Liver (tissue), 9 donors: ENCODE measurements around the gene RERE. TPM values are rescaled to one million over a fixed set of nuclear protein-coding genes. Genes with fewer than 3 reads are reported as not detected.

ENCODE experiments used
- DNase-seq: peaks from one replicate; pipeline ENCODE4 v3.0.0-alpha.2; 2017; ENCODE audit warnings: low spot score
- H3K27ac ChIP-seq, 2 donors: one replicate each; pipeline ENCODE4 v1.7.0; 2013; ENCODE audit warnings: inconsistent platforms in 2 of 2, low read length in 2 of 2, control low read depth in 1 of 2, low read depth in 1 of 2, mild to moderate bottlenecking in 1 of 2
- H3K27me3 ChIP-seq, 4 donors: one replicate each; pipeline versions ENCODE4 v1.6.1 to v1.7.0; 2013; ENCODE audit warnings: low read length in 3 of 4, inconsistent platforms in 1 of 4, mild to moderate bottlenecking in 1 of 4, moderate library complexity in 1 of 4; ENCODE audit not compliant: control insufficient read depth in 4 of 4, insufficient read depth in 4 of 4
- H3K36me3 ChIP-seq, 4 donors: one replicate each; pipeline versions ENCODE4 v1.6.1 to v1.7.0; 2013; ENCODE audit warnings: low read length in 3 of 4, mild to moderate bottlenecking in 3 of 4, low read depth in 1 of 4, moderate library complexity in 1 of 4; ENCODE audit not compliant: control insufficient read depth in 4 of 4, insufficient read depth in 3 of 4
- H3K4me1 ChIP-seq, 4 donors: one replicate each; pipeline versions ENCODE4 v1.6.1 to v1.7.0; 2013; ENCODE audit warnings: low read length in 3 of 4, mild to moderate bottlenecking in 3 of 4, moderate library complexity in 1 of 4; ENCODE audit not compliant: control insufficient read depth in 4 of 4, insufficient read depth in 4 of 4
- H3K4me3 ChIP-seq, 3 donors: one replicate each; pipeline versions ENCODE4 v1.6.1 to v1.7.0; 2013; ENCODE audit warnings: low read length in 3 of 3, control low read depth in 1 of 3, low read depth in 1 of 3, mild to moderate bottlenecking in 1 of 3
- H3K9ac ChIP-seq, 2 donors: one replicate each; pipeline ENCODE4 v1.7.0; 2013; ENCODE audit warnings: low read length in 2 of 2, mild to moderate bottlenecking in 2 of 2, moderate library complexity in 2 of 2, control low read depth in 1 of 2, low read depth in 1 of 2
- H3K9me3 ChIP-seq, 4 donors: one replicate each; pipeline versions ENCODE4 v1.6.1 to v1.7.0; 2013; ENCODE audit warnings: low read length in 3 of 4; ENCODE audit not compliant: control insufficient read depth in 4 of 4
- EGR1 ChIP-seq, 2 donors: IDR thresholded peaks; 2 replicates each; pipeline ENCODE4 v1.6.1; 2016 to 2018; ENCODE audit warnings: antibody characterized with exemption in 2 of 2, low read depth in 2 of 2
- FOXA1 ChIP-seq: IDR thresholded peaks from 2 replicates; pipeline ENCODE4 v1.6.1; 2016; ENCODE audit warnings: antibody characterized with exemption
- HNF4A ChIP-seq, 2 donors: conservative IDR thresholded peaks; 2 replicates each; pipeline ENCODE4 v1.6.1; 2016; ENCODE audit warnings: antibody characterized with exemption in 2 of 2, mild to moderate bottlenecking in 2 of 2
- RAD21 ChIP-seq, 2 donors: IDR thresholded peaks; 2 replicates each; pipeline ENCODE4 v1.6.1; 2016; ENCODE audit warnings: antibody characterized with exemption in 2 of 2, mild to moderate bottlenecking in 2 of 2
- RXRA ChIP-seq, 2 donors: IDR thresholded peaks; 2 replicates each; pipeline ENCODE4 v1.6.1; 2017 to 2018; ENCODE audit warnings: antibody characterized with exemption in 2 of 2, mild to moderate bottlenecking in 1 of 2
- SP1 ChIP-seq: IDR thresholded peaks from 2 replicates; pipeline ENCODE4 v1.6.1; 2018; ENCODE audit warnings: antibody characterized with exemption, mild to moderate bottlenecking
- TAF1 ChIP-seq: conservative IDR thresholded peaks from 2 replicates; pipeline ENCODE4 v1.6.1; 2016; ENCODE audit warnings: antibody characterized with exemption, mild to moderate bottlenecking
- WGBS: extraction: QIAGEN DNeasy Blood & Tissue Kit; methylation state at CpG from one replicate; pipeline ENCODE4 v1.1.7; 2013; 5-methylcytosine and 5-hydroxymethylcytosine counted together
- polyA plus RNA-seq, 2 donors: library from polyadenylated mRNA; stranded (reverse) in 1 of 2; unstranded in 1 of 2; fragments of 200-250 nt in 1 of 2; fragments of >200 nt in 1 of 2; fragmentation: Nextera tagmentation in 1 of 2; extraction: Ambion mirVana in 1 of 2; gene quantifications; one replicate each; pipeline versions ENCODE4 v1.2.1 to v1.2.3, GENCODE V29; 2013 to 2015
- total RNA-seq, 2 donors: library from RNA; depleted of rRNA; stranded (reverse); fragments of >200 nt; gene quantifications; one replicate each; pipeline ENCODE4 v1.2.3, GENCODE V29; 2014
- TF ChIP-seq, protein P1 (sequence below): IDR thresholded peaks from 2 replicates; pipeline ENCODE4 v1.6.1; 2016; ENCODE audit warnings: antibody characterized with exemption
- TF ChIP-seq, protein P2 (sequence below): IDR thresholded peaks from 2 replicates; pipeline ENCODE4 v1.6.1; 2016; ENCODE audit warnings: antibody characterized with exemption
- TF ChIP-seq, protein P3 (sequence below): IDR thresholded peaks from 2 replicates; pipeline ENCODE4 v1.6.1; 2016; ENCODE audit warnings: antibody characterized with exemption, mild to moderate bottlenecking
- TF ChIP-seq, protein P4 (sequence below): fragments of 150-350 bp; IDR thresholded peaks from 2 replicates; pipeline ENCODE4 v1.5.1; 2017; ENCODE audit warnings: improper control_type of control experiment, low read depth, low read length; ENCODE audit not compliant: missing input control
- donor health status: healthy.
- donor health status: healthy.
- donor health status: healthy.
- donor health status: healthy.
- donor health status: healthy.

RERE gene
- total and polyA plus RNA-seq, 4 donors: 9.8 to 49.1 (median 24.8) TPM

DNA sequence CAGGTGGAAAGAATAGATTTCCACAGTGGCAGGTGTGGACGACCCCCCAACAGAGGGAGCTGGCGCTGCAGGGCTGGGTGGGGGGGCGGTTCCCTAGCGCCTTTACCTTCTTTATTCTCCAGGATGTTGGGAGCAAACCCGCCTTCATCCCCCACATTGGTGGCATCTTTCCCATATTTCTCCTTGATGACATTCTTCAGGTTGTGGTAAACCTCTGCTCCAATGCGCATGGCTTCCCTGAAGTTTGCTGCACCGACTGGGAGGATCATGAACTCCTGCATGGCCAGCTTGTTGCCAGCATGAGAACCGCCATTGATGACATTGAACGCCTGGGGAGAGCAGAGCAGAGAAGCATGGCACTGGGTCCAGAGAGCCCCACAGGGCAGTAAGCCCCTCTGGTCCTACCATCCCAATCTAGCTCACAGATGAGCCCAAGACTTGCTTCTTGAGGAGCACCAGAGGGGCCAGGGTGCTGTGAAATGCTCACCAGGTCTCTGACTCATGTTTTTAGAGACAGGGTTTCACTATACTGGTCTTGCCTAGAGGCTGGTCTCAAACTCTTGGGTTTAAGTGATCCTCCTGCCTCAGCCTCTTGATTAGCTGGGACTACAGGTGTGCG is 48.8 kb upstream of the RERE start:
- no peak overlapping the region for H3K4me3 ChIP-seq
- no peak overlapping the region for H3K27ac ChIP-seq
- H3K4me1 ChIP-seq: peaks cover 6 to 31% (median 23%) of the 10 kb centered on the region in 4 donors
- 91% methylated on average over 10 of the region's 10 CpGs for WGBS
- TF ChIP-seq HNF4A (conservative IDR thresholded peaks at IDR 0.05) (no peak), RXRA (IDR thresholded peaks at IDR 0.05) (no peak), FOXA1 (no peak), RAD21 (IDR thresholded peaks at IDR 0.05) (no peak)
- TF ChIP-seq, protein P1, sequence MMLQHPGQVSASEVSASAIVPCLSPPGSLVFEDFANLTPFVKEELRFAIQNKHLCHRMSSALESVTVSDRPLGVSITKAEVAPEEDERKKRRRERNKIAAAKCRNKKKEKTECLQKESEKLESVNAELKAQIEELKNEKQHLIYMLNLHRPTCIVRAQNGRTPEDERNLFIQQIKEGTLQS: no peak
- H3K9ac ChIP-seq: no peak overlapping the region
- H3K27me3 ChIP-seq: no peaks in the 10 kb centered on the region
- H3K36me3 ChIP-seq: peaks cover 40 to 80% (median 68%) of the 10 kb centered on the region in 4 donors
- DNase-seq: no peak
- H3K9me3 ChIP-seq: no peaks in the 10 kb centered on the region

DNA sequence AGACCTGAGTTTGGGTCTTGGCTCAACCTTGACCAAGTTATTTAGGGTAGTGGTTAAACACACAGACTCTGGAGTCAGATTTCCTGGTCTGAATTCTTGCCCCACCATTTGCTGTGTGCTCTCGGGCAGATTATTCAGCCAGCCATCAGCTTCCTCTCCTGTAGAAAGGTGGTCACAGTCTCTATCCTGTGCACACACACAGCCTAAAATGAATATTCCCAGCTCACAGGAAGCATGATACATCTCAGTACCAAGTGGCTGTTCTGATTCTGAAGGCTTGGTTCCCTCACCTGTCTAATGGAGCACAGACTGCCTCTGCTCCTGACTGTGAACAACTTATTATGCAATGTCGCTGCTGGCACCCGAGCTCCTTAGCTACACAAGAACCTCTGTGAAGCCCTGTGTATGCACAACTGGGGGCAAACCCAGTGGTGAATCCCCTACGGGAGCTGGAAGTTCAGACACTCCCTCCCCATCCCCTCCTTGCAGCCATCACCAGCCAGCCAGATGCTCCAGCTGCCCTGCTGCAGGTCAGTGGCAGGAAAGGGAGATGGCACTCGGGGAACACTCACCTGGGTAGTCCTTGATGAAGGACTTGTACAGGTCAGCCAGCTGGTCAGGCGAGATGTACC is 47.4 kb upstream of the RERE start:
- H3K27ac ChIP-seq: no peak overlapping the region
- TF ChIP-seq SP1: no peak
- TF ChIP-seq EGR1 (IDR thresholded peaks at IDR 0.05; ENCODE audit: low read depth in 2 of 2): no peak
- TF ChIP-seq, protein P2, sequence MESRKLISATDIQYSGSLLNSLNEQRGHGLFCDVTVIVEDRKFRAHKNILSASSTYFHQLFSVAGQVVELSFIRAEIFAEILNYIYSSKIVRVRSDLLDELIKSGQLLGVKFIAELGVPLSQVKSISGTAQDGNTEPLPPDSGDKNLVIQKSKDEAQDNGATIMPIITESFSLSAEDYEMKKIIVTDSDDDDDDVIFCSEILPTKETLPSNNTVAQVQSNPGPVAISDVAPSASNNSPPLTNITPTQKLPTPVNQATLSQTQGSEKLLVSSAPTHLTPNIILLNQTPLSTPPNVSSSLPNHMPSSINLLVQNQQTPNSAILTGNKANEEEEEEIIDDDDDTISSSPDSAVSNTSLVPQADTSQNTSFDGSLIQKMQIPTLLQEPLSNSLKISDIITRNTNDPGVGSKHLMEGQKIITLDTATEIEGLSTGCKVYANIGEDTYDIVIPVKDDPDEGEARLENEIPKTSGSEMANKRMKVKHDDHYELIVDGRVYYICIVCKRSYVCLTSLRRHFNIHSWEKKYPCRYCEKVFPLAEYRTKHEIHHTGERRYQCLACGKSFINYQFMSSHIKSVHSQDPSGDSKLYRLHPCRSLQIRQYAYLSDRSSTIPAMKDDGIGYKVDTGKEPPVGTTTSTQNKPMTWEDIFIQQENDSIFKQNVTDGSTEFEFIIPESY: no peak
- no peak for TF ChIP-seq TAF1
- TF ChIP-seq RAD21 (IDR thresholded peaks at IDR 0.05): no peak
- TF ChIP-seq, protein P3, sequence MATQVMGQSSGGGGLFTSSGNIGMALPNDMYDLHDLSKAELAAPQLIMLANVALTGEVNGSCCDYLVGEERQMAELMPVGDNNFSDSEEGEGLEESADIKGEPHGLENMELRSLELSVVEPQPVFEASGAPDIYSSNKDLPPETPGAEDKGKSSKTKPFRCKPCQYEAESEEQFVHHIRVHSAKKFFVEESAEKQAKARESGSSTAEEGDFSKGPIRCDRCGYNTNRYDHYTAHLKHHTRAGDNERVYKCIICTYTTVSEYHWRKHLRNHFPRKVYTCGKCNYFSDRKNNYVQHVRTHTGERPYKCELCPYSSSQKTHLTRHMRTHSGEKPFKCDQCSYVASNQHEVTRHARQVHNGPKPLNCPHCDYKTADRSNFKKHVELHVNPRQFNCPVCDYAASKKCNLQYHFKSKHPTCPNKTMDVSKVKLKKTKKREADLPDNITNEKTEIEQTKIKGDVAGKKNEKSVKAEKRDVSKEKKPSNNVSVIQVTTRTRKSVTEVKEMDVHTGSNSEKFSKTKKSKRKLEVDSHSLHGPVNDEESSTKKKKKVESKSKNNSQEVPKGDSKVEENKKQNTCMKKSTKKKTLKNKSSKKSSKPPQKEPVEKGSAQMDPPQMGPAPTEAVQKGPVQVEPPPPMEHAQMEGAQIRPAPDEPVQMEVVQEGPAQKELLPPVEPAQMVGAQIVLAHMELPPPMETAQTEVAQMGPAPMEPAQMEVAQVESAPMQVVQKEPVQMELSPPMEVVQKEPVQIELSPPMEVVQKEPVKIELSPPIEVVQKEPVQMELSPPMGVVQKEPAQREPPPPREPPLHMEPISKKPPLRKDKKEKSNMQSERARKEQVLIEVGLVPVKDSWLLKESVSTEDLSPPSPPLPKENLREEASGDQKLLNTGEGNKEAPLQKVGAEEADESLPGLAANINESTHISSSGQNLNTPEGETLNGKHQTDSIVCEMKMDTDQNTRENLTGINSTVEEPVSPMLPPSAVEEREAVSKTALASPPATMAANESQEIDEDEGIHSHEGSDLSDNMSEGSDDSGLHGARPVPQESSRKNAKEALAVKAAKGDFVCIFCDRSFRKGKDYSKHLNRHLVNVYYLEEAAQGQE: no peak
- TF ChIP-seq, protein P4, sequence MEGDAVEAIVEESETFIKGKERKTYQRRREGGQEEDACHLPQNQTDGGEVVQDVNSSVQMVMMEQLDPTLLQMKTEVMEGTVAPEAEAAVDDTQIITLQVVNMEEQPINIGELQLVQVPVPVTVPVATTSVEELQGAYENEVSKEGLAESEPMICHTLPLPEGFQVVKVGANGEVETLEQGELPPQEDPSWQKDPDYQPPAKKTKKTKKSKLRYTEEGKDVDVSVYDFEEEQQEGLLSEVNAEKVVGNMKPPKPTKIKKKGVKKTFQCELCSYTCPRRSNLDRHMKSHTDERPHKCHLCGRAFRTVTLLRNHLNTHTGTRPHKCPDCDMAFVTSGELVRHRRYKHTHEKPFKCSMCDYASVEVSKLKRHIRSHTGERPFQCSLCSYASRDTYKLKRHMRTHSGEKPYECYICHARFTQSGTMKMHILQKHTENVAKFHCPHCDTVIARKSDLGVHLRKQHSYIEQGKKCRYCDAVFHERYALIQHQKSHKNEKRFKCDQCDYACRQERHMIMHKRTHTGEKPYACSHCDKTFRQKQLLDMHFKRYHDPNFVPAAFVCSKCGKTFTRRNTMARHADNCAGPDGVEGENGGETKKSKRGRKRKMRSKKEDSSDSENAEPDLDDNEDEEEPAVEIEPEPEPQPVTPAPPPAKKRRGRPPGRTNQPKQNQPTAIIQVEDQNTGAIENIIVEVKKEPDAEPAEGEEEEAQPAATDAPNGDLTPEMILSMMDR: no peak
- no peak overlapping the region for H3K4me3 ChIP-seq
- H3K36me3 ChIP-seq: peaks cover 43 to 84% (median 68%) of the 10 kb centered on the region in 4 donors
- 88% methylated on average over 6 of the region's 6 CpGs for WGBS
- no peak for DNase-seq
- no peaks in the 10 kb centered on the region for H3K27me3 ChIP-seq
- peaks cover 0 to 17% (median 10%) of the 10 kb centered on the region in 4 donors for H3K4me1 ChIP-seq
- no peaks in the 10 kb centered on the region for H3K9me3 ChIP-seq
- no peak overlapping the region for H3K9ac ChIP-seq
